GM21825 (cell line): Measurements from ENCODE around the gene SEPHS2.
"Not testable (repeated sequence)": the region's sequence is repeated elsewhere in the genome, so short reads cannot be mapped to it uniquely, and the experiment has no call there.

Experiments used
- ATAC-seq: cut with Tn5 transposase; IDR thresholded peaks from one replicate; pipeline ENCODE4 v1.9.1; 2021; ENCODE audit warnings: mild to moderate bottlenecking, moderate library complexity; ENCODE audit not compliant: unreplicated experiment

Gene SEPHS2

GRCh38 chr16:30470170-30470512 is 24.5 kb upstream of the SEPHS2 start:
- no peak for ATAC-seq

DNA sequence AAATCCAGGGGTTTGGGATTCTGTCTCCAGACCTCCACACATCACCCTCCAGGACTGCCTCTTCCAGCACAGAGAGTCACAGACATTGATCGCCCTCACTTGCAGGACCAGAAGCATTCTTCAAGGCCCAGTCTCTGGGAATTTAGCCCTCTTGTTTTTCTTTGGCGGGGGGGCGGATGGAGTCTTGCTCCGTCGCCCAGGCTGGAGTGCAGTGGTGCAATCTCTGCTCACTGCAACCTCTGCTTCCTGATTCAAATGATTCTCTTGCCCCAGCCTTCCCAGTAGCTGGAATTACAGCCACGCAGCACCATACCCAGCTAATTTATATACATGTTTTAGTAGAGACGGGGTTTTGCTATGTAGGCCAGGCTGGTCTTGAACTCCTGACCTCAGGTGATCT is 18.4 kb upstream of the SEPHS2 start:
- no peak for ATAC-seq

GRCh38 chr16:30461426-30461825 is 15.8 kb upstream of the SEPHS2 start:
- ATAC-seq, result not testable (repeated sequence)

GRCh38 chr16:30459456-30459855 is 13.8 kb upstream of the SEPHS2 start:
- ATAC-seq, result no peak

DNA sequence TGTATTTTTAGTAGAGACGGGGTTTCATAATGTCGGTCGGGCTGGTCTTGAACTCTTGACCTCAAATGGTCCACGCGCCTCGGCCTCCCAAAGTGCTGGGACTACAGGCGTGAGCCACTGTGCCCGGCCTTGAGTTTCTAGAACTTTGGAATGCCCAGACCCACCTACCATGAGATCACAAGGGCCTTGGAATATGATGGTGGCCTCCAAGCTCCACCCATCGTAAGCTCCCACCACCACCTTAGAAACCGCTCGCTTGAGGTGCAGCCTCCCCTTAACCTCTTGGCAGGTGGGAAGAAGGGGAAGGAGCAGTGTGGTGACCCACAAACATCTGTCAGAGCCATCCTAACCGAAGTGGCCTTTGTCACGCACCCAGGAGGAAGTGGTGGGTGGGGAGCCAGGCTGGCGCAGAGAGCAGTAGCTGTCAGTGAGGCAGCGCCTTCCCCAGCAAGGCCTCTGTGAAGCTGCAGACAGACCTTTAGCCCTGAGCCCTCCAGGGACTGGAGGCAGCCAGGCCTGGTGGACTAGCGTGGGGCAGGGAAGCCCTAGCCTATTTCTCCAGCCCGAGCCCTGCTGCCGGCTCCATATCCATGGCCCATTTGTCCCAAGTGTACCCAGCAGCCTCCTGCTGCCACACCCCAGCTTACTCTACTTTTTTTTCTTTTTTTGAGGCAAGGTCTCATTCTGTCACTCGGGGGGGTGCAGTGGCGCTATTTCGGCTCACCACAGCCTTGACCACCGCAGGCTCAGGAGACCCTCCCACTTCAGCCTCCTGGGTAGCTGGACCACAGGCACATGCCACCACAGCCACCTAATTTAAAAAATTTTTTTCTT is 13.1 kb upstream of the SEPHS2 start:
- peak; percentile 79 for ATAC-seq

GRCh38 chr16:30457743-30458560 is 12.3 kb upstream of the SEPHS2 start:
- no peak for ATAC-seq

GRCh38 chr16:30457256-30457655 is 11.6 kb upstream of the SEPHS2 start:
- no peak for ATAC-seq

DNA sequence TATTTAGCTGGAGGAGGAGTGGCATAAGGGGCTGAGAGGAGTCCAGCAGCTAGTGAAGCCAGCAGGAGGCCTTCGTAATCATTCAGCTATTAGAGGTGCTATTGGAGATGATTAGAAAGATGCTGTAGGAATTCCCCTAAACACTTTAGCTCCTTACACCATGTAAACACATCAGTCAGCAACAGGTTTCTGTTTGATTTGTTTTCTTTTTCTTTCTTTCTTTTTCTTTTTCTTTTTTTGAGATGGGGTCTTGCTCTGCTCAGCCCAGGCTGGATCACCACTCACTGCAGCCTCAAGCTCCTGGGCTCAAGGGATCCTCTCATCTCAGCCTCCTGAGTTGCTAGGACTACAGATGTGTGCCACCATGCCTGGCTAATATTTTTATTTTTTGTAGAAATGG is 10.6 kb upstream of the SEPHS2 start:
- no peak for ATAC-seq

DNA sequence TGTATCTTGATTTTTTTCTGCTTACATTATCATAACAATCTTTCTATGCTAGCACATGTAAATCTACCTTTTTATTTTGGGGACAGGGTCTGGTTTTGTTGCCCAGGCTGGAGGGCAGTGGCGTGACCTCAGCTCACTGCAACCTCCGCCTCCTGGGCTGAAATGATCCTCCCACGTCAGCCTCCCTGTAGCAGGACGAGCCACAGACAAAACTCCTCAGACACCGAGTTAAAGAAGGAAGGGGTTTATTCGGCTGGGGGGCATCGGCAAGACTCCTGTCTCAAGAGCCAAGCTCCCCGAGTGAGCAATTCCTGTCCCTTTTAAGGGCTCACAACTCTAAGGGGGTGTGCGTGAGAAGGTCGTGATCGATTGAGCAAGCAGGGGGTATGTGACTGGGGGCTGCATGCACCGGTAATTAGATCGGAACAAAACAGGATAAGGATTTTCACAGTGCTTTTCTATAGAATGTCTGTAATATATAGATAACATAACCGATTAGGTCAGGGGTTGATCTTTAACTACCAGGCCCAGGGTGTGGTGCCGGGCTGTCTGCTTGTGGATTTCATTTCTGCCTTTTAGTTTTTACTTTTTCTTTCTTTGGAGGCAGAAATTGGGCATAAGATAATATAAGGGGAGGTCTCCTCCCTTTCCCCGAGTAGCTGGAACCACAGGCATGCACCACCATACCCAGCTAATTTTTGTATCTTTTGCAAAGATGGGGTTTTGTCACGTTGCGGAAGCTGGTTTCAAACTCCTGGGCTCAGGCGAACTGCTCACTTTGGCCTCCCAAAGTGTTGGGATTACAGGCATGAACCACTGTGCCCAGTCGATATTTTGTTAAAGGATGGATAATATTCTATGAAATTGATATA is 7.3 kb upstream of the SEPHS2 start:
- ATAC-seq, result not testable (repeated sequence)

- no peak for ATAC-seq
Measured at GRCh38 chr16:30449116-30449435, 3.4 kb upstream of the SEPHS2 start.

DNA sequence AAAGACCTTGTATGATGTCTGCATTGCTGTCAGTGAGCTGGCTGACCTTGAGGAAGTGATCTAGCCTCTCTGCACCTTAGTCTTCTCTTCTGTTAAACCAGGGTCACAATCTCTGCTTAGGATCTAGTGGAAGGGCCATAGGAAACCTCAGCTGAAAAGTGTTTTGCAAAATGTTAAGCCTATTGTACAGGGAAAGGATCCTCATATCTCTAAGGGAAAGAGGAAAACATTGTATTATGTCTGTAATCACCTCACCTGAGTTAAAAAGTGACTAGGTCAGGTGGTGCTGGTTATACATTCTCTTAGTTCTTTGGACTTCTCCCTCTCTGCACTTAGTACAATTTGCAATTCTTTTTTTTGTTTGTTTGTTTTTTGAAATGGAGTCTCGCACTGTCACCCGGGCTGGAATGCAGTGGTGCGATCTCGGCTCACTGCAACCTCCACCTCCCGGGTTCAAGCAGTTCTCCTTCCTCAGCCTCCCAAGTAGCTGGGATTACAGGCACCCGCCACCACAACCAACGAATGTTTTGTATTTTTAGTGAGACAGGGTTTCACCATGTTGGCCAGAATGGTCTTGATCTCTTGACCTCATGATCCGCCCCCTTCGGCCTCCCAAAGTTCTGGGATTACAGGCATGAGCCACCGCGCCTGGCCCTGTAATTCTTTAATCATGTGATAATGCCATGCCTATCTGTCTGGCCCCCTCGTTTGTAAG is 2.0 kb upstream of the SEPHS2 start:
- ATAC-seq, result no peak

- ATAC-seq, result no peak
Measured at GRCh38 chr16:30446203-30446595, 525 bp upstream of the SEPHS2 start.

GRCh38 chr16:30445149-30445407 is 596 bp downstream of the SEPHS2 start:
- no peak for ATAC-seq

DNA sequence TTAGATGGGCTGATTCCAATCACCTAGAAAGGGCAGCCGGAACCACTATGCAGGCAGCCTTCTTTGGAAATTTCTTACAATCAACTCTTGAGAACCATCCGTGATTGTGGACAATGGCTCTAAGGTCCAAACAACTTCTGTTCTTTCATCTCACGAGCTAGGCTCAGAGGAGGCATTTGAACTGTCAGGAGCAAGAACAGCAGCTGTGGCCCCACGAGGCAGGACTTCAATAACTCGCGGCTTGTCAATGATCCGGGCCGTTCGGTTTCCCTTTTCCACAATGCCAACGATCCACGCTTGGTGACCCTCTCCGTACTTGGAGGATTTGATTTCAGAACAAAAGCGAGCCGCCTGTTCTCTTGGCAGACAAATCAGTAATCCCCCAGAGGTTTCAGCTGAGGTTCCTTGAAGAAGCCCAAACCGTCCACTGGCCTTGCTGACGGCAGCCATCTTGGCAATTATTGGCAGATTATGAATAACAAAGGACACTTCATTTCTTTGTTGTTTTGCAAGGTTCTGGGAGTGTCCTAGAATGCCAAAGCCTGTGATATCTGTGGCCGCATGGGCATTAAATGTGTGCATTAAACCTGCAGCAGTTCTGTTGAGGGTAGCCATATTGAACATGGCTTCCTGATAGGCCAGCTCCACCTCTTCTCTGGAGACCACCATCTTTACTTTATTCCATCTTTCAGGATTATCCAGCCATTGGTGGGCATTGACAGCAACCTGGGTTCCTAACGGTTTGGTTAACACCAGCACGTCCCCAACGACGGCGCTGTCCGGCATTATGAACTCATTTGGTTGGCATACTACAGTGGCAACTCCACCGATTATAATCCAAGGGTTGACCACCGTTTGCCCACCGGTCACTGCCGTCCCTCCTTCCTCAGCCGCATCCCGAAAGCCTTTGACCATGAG is 1.2 kb downstream of the SEPHS2 start:
- ATAC-seq, result no peak

- no peak for ATAC-seq
Measured at GRCh38 chr16:30443631-30444030, 2.0 kb downstream of the SEPHS2 start.

DNA sequence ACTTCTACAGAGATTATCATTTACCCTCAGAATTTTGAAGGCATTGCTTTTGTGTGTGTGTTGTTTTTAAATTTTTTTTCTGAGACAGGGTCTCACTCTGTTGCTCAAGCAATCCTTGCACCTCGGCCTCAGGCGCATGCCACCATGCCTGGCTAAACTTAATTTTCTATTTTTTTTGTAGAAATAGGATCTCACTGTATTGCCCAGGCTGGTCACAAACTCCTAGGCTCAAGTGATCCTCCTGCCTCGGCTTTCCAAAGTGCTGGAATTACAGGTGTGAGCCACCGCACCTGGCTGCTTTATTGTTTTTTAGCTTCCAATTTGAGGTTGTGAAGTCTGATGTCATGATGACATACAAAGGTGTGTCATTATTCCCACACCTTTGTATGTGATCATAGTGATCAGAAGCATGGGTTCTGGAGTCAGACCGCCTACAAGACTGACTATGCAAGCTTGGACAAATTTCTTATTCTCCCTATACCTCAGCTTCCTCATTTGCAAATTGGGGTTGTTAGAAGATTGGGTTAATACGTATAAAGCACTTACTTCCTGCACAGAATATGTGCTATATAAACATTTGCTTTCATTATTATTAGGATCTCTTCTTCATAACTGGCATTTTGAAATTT is 5.8 kb downstream of the SEPHS2 start:
- ATAC-seq, result no peak

- no peak for ATAC-seq
Measured at GRCh38 chr16:30438835-30439234, 6.8 kb downstream of the SEPHS2 start.

DNA sequence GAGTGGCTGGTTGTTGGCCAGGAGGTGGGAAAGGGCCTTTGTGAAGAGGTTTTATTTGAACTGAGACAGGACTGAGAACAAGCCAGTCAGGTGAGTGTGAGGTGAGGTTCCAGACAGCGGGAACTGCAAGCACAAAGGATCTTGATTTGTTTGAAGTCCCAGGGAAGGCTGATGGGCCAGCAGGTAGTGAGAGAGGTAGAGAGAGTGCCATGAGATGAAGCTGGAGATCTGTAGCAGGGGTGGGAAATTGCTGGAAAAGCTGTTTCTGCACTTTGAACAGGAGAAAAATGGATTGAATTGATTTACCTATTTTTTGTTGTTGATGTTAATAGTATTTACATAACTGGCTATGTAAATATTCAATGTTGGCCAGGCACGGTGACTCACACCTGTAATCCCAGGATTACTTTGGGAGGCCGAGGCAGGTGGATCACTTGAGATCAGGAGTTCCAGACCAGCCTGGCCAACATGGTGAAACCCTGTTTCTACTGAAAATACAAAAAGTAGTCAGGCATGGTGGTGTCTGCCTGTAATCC is 8.1 kb downstream of the SEPHS2 start:
- no peak for ATAC-seq

DNA sequence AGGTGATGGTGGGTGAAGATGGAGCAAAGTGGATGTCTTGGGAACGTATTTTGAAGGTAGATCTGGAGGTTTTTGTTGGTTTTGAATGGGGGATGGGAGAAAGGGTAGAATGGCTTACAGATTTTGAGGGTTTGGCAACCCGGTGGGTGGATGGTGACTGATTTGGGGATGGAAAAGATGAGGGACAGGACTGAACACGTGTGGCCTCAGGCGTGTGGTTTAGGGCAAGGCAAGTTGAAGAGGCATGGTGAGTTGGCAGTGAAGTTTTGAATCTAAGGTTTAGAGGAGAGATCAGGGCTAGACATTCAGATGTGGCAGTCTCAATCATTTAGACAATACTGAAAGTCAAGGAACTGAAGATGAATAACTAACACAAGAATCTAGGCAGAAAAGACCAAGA is 10.8 kb downstream of the SEPHS2 start:
- ATAC-seq, result no peak
